GM12874 (cell line): ENCODE data around the gene CD4.

ENCODE experiments used
- TF ChIP-seq, protein P1 (sequence below): IDR thresholded peaks from 2 replicates; pipeline ENCODE4 v1.5.1; 2011; ENCODE audit warnings: low read depth, mild to moderate bottlenecking, control low read depth, low read length, moderate library complexity; ENCODE audit not compliant: insufficient read depth

CD4 gene

DNA sequence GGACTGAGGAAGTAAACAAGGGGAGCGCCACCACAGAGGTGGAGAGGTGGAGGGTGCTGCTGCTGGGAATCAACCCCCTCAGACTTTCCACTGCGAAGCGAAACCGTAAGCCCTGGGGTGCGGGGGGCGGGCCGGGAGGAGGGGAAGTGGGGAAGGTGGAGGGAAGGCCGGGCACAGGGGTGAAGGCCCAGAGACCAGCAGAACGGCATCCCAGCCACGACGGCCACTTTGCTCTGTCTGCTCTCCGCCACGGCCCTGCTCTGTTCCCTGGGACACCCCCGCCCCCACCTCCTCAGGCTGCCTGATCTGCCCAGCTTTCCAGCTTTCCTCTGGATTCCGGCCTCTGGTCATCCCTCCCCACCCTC lies 17.0 kb upstream of the CD4 start, which contains the start of gene LAG3:
LAG3 (plus strand) TSS at position 190 of the 365 bp plus-strand sequence. CDS start 333 bp downstream, outside the sequence.
- TF ChIP-seq, protein P1, sequence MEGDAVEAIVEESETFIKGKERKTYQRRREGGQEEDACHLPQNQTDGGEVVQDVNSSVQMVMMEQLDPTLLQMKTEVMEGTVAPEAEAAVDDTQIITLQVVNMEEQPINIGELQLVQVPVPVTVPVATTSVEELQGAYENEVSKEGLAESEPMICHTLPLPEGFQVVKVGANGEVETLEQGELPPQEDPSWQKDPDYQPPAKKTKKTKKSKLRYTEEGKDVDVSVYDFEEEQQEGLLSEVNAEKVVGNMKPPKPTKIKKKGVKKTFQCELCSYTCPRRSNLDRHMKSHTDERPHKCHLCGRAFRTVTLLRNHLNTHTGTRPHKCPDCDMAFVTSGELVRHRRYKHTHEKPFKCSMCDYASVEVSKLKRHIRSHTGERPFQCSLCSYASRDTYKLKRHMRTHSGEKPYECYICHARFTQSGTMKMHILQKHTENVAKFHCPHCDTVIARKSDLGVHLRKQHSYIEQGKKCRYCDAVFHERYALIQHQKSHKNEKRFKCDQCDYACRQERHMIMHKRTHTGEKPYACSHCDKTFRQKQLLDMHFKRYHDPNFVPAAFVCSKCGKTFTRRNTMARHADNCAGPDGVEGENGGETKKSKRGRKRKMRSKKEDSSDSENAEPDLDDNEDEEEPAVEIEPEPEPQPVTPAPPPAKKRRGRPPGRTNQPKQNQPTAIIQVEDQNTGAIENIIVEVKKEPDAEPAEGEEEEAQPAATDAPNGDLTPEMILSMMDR: no peak

DNA sequence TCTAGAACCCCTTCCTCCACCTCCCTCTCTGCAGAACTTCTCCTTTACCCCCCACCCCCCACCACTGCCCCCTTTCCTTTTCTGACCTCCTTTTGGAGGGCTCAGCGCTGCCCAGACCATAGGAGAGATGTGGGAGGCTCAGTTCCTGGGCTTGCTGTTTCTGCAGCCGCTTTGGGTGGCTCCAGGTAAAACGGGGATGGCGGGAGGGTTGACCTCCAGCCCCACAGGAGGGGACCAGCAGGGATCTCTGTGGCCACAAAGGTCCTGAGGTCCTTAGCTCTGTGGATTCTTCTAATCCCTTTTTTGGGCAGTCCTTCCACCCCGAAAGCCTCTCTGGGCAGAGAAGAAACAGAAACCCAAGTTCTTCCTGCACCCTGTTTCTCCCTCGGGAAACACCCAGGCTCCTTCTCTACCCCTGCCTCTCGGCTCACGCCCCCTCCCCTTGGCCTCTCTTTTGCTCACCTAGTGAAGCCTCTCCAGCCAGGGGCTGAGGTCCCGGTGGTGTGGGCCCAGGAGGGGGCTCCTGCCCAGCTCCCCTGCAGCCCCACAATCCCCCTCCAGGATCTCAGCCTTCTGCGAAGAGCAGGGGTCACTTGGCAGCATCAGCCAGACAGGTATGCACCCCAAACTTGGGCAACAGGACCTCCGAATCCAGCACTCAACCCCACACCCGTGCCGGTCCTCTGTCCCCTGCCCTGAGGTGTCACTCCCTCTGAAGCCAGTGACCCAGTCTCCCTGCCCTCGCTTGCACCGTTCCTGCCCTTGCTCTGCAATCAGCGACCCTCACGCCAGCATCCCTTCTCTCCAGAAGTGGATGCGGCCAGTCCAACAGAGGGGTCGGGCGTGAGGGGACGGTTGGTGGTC lies 16.4 kb upstream of the CD4 start:
- TF ChIP-seq, protein P1: no peak

DNA sequence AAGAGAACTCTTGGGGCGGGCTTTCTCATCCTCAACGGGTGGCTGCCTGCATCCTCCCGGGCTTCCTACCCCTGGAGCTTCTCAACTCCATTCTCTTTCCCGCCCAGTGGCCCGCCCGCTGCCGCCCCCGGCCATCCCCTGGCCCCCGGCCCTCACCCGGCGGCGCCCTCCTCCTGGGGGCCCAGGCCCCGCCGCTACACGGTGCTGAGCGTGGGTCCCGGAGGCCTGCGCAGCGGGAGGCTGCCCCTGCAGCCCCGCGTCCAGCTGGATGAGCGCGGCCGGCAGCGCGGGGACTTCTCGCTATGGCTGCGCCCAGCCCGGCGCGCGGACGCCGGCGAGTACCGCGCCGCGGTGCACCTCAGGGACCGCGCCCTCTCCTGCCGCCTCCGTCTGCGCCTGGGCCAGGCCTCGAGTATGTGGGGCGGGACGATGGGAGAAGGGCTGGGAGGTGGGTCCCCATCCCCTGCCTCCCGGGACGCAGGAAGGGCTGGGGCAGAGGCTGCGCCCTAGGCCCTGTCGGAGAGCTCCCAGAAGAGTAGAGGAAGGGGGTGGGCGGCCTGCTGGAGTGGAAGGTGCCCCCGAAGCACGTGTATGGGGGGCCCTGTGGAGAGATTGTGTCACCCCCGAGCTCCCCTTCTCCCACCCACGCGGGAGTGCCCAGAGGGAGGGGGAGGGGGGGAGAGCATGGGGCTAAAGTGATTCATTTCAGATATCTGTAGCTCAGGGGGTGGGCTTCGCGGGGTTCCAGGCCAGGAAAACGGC lies 15.6 kb upstream of the CD4 start:
- TF ChIP-seq, protein P1: no peak

DNA sequence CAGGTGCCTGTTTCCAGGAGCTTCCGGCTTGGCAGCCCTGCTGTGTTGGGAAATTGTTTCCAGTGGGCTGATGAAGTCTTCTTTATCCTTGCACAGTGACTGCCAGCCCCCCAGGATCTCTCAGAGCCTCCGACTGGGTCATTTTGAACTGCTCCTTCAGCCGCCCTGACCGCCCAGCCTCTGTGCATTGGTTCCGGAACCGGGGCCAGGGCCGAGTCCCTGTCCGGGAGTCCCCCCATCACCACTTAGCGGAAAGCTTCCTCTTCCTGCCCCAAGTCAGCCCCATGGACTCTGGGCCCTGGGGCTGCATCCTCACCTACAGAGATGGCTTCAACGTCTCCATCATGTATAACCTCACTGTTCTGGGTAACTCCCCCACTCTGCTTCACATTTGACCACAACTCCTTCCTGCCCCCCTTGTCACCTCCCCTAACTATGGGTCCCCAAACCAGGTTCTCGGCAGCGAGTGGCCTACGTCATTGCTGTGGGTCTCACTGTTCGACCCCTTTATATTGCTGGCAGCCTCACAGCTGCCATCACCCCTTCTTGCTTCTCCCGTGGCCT lies 14.7 kb upstream of the CD4 start:
- TF ChIP-seq, protein P1: no peak

DNA sequence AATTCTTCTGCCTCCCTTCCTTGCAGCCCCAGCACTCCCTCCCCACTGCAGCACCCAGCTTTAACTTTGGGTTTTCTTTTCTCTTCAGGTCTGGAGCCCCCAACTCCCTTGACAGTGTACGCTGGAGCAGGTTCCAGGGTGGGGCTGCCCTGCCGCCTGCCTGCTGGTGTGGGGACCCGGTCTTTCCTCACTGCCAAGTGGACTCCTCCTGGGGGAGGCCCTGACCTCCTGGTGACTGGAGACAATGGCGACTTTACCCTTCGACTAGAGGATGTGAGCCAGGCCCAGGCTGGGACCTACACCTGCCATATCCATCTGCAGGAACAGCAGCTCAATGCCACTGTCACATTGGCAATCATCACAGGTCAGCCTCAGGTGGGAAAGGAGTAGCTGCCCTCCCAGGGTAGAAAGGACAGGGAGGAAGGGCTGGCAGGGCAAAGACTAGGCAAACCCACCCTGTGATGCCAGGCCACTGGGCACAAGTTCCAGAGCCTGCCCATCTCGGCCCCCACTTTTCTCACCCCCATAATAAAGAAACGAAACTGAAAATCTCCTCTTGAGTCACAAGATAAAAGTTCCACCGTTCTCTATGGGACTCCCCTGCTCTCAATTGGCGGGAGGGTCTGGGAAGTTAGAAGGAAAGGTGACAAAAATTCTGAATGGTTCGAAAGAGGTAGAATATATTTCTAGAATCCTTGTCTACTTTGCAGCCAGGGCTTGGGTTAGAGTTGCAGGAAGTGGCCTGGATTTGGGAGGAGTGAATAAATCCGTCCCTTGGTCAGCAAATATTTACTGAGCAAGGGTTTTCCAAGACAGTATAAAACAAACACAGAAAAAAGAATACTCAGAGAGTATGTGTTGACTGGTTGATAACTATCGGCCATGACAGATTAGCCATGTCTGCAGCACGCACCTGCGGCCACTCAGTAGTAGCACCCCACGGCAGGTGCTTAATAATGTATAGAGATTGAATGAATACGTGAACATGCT lies 13.8 kb upstream of the CD4 start:
- TF ChIP-seq, protein P1: no peak

DNA sequence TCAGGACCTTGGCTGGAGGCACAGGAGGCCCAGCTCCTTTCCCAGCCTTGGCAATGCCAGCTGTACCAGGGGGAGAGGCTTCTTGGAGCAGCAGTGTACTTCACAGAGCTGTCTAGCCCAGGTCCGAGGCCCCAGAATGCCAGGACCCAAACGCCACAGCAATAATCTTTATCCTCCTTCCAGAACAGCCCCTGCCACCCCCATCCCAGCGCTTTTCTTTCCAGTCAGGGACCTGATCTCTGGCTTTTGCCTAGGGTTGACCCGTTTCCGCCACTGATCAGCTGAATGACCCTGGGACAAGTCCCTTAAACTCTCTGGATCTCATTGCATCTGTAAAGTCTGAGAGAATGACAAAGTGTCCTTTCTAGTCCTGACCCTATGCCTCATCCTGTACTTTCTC lies 11.9 kb upstream of the CD4 start:
- TF ChIP-seq, protein P1: no peak
